SK-N-SH treated with all-trans-retinoic acid at 6 μM for 48 hours (cell line): ENCODE results near the gene GCM1.

Experiments used
- ARNTL ChIP-seq: fragments of 450-650 bp; formaldehyde crosslinking; IDR thresholded peaks from 2 replicates; pipeline ENCODE4 v1.5.0; 2020; ENCODE audit warnings: low read depth, mild to moderate bottlenecking, moderate library complexity, borderline replicate concordance
- BACH2 ChIP-seq: fragments of 250-450 bp; sonication (Bioruptor Pico); IDR thresholded peaks from 2 replicates; pipeline ENCODE4 v1.9.0; 2021; ENCODE audit warnings: mild to moderate bottlenecking, borderline replicate concordance
- CSRNP3 ChIP-seq: fragments of 250-450 bp; sonication (Bioruptor Pico); IDR thresholded peaks from 2 replicates; pipeline ENCODE4 v1.5.1; 2021; ENCODE audit warnings: mild to moderate bottlenecking, moderate library complexity
- ESRRG ChIP-seq: fragments of 250-450 bp; sonication (Bioruptor Pico); IDR thresholded peaks from 2 replicates; pipeline ENCODE4 v1.6.1; 2021; ENCODE audit warnings: mild to moderate bottlenecking
- GLIS3 ChIP-seq: fragments of 250-450 bp; sonication (Bioruptor Pico); IDR thresholded peaks from 2 replicates; pipeline ENCODE4 v1.5.0; 2020; ENCODE audit warnings: mild to moderate bottlenecking, moderate library complexity
- PATZ1 ChIP-seq: fragments of 250-450 bp; sonication (Bioruptor Pico); IDR thresholded peaks from 2 replicates; pipeline ENCODE4 v1.8.0; 2020; ENCODE audit warnings: mild to moderate bottlenecking, moderate library complexity, borderline replicate concordance
- PPARA ChIP-seq: fragments of 250-450 bp; sonication (Bioruptor Pico); IDR thresholded peaks from 2 replicates; pipeline ENCODE4 v1.5.0; 2020; ENCODE audit warnings: mild to moderate bottlenecking, borderline replicate concordance
- RARB ChIP-seq: fragments of 250-450 bp; sonication (Bioruptor Pico); IDR thresholded peaks from 2 replicates; pipeline ENCODE4 v1.8.0; 2021; ENCODE audit warnings: mild to moderate bottlenecking, moderate library complexity
- SNAI2 ChIP-seq: fragments of 250-450 bp; sonication (Bioruptor Pico); IDR thresholded peaks from 2 replicates; pipeline ENCODE4 v1.5.0; 2020; ENCODE audit warnings: mild to moderate bottlenecking, moderate library complexity
- TCF4 ChIP-seq: fragments of 250-450 bp; sonication (Bioruptor Pico); IDR thresholded peaks from 2 replicates; pipeline ENCODE4 v1.8.0; 2021; ENCODE audit warnings: mild to moderate bottlenecking, moderate library complexity, borderline replicate concordance
- TSHZ2 ChIP-seq: fragments of 250-450 bp; sonication (Bioruptor Pico); IDR thresholded peaks from 2 replicates; pipeline ENCODE4 v1.5.0; 2020; ENCODE audit warnings: mild to moderate bottlenecking, moderate library complexity
- ZFP3 ChIP-seq: fragments of 250-450 bp; sonication (Bioruptor Pico); IDR thresholded peaks from 2 replicates; pipeline ENCODE4 v1.5.0; 2020; ENCODE audit warnings: mild to moderate bottlenecking, moderate library complexity
- ZFP30 ChIP-seq: fragments of 450-650 bp; formaldehyde crosslinking; IDR thresholded peaks from 2 replicates; pipeline ENCODE4 v1.5.0; 2022; ENCODE audit warnings: mild to moderate bottlenecking, moderate library complexity
- ZNF565 ChIP-seq: fragments of 450-650 bp; formaldehyde crosslinking; conservative IDR thresholded peaks from 2 replicates; pipeline ENCODE4 v1.5.0; 2020; ENCODE audit warnings: low read depth, mild to moderate bottlenecking, moderate library complexity

- no peak for TF ChIP-seq ARNTL (CRISPR knock-in tag)
- TF ChIP-seq CSRNP3 (CRISPR knock-in tag), result no peak
- no peak for TF ChIP-seq ZFP30
- TF ChIP-seq ZNF565 (CRISPR knock-in tag), result no peak
- TF ChIP-seq ZFP3 (CRISPR knock-in tag), result no peak
- no peak for TF ChIP-seq RARB (CRISPR knock-in tag)
- no peak for TF ChIP-seq PPARA (CRISPR knock-in tag)
- TF ChIP-seq ESRRG, result no peak
- TF ChIP-seq SNAI2 (CRISPR knock-in tag), result no peak
- no peak for TF ChIP-seq TSHZ2
- TF ChIP-seq TCF4 (CRISPR knock-in tag), result no peak
- TF ChIP-seq BACH2 (CRISPR knock-in tag), result no peak
- TF ChIP-seq PATZ1 (CRISPR knock-in tag), result no peak
- no peak for TF ChIP-seq GLIS3 (CRISPR knock-in tag)
These were observed 52.9 kb downstream of the GCM1 start for GRCh38 chr6:53095716-53096115.
